Stimulated activated naive CD8-positive, alpha-beta T cell treated with anti-CD3 and anti-CD28 coated beads, Interleukin-15, Interleukin-2, amounts not matched to agents 100 ng/mL and 50 ng/mL, for 24 hours (primary cell): ENCODE data around the gene URI1.

Experiments used
- H3K27ac Mint-ChIP-seq: one replicate; pipeline ENCODE4 v1.8.0; 2021; ENCODE audit warnings: mild to moderate bottlenecking, mixed read lengths
- H3K27me3 Mint-ChIP-seq: one replicate; pipeline ENCODE4 v1.8.0; 2021; ENCODE audit warnings: mixed read lengths
- H3K36me3 Mint-ChIP-seq: one replicate; pipeline ENCODE4 v1.8.0; 2021; ENCODE audit warnings: low read depth, mixed read lengths
- H3K4me1 Mint-ChIP-seq: one replicate; pipeline ENCODE4 v1.8.0; 2021; ENCODE audit warnings: low read depth, mixed read lengths
- H3K4me3 Mint-ChIP-seq: one replicate; pipeline ENCODE4 v1.8.0; 2021; ENCODE audit warnings: mild to moderate bottlenecking, mixed read lengths
- H3K9me3 Mint-ChIP-seq: one replicate; pipeline ENCODE4 v1.8.0; 2021; ENCODE audit warnings: mixed read lengths

Gene URI1

GRCh38 chr19:30011051-30011578, 69.1 kb downstream of the URI1 start:
- Mint-ChIP-seq H3K36me3 (peaks cover 80% of the 10 kb centered on the region), H3K27ac (no peak overlapping the region), H3K4me1 (peaks cover 5% of the 10 kb centered on the region), H3K9me3 (no peaks in the 10 kb centered on the region), H3K27me3 (no peaks in the 10 kb centered on the region), H3K4me3 (no peak overlapping the region)

- Mint-ChIP-seq H3K27ac (no peak overlapping the region), H3K36me3 (peaks cover 63% of the 10 kb centered on the region), H3K9me3 (no peaks in the 10 kb centered on the region), H3K4me1 (no peaks in the 10 kb centered on the region), H3K4me3 (no peak overlapping the region), H3K27me3 (no peaks in the 10 kb centered on the region)
Measured at GRCh38 chr19:30014770-30015169, 72.7 kb downstream of the URI1 start.

- no peaks in the 10 kb centered on the region for H3K4me1 Mint-ChIP-seq
- H3K27ac Mint-ChIP-seq: no peak overlapping the region
- H3K27me3 Mint-ChIP-seq: no peaks in the 10 kb centered on the region
- no peak overlapping the region for H3K4me3 Mint-ChIP-seq
- peaks cover 56% of the 10 kb centered on the region for H3K36me3 Mint-ChIP-seq
- H3K9me3 Mint-ChIP-seq: no peaks in the 10 kb centered on the region
Measured at GRCh38 chr19:30017172-30017571, 75.1 kb downstream of the URI1 start.

GRCh38 chr19:30020189-30020588, 78.2 kb downstream of the URI1 start:
- no peaks in the 10 kb centered on the region for H3K4me1 Mint-ChIP-seq
- no peak overlapping the region for H3K27ac Mint-ChIP-seq
- H3K27me3 Mint-ChIP-seq: no peaks in the 10 kb centered on the region
- H3K9me3 Mint-ChIP-seq: no peaks in the 10 kb centered on the region
- peaks cover 48% of the 10 kb centered on the region for H3K36me3 Mint-ChIP-seq
- H3K4me3 Mint-ChIP-seq: no peak overlapping the region

GRCh38 chr19:30022659-30023058, 80.6 kb downstream of the URI1 start:
- Mint-ChIP-seq H3K27ac (no peak overlapping the region), H3K4me3 (no peak overlapping the region), H3K9me3 (no peaks in the 10 kb centered on the region), H3K27me3 (no peaks in the 10 kb centered on the region), H3K4me1 (no peaks in the 10 kb centered on the region), H3K36me3 (peaks cover 60% of the 10 kb centered on the region)

- Mint-ChIP-seq H3K27ac (no peak overlapping the region), H3K4me3 (no peak overlapping the region), H3K27me3 (no peaks in the 10 kb centered on the region), H3K4me1 (peaks cover 5% of the 10 kb centered on the region), H3K36me3 (peaks cover 60% of the 10 kb centered on the region), H3K9me3 (no peaks in the 10 kb centered on the region)
Measured at GRCh38 chr19:30023330-30023729, 81.3 kb downstream of the URI1 start.

GRCh38 chr19:30024091-30024490, 82.1 kb downstream of the URI1 start:
- no peaks in the 10 kb centered on the region for H3K27me3 Mint-ChIP-seq
- H3K4me1 Mint-ChIP-seq: peaks cover 10% of the 10 kb centered on the region
- peaks cover 63% of the 10 kb centered on the region for H3K36me3 Mint-ChIP-seq
- no peak overlapping the region for H3K4me3 Mint-ChIP-seq
- no peak overlapping the region for H3K27ac Mint-ChIP-seq
- no peaks in the 10 kb centered on the region for H3K9me3 Mint-ChIP-seq

GRCh38 chr19:30026933-30027332, 84.9 kb downstream of the URI1 start:
- Mint-ChIP-seq H3K9me3 (peaks cover 3% of the 10 kb centered on the region), H3K27me3 (no peaks in the 10 kb centered on the region), H3K36me3 (peaks cover 80% of the 10 kb centered on the region), H3K27ac (no peak overlapping the region), H3K4me3 (no peak overlapping the region), H3K4me1 (peaks cover 34% of the 10 kb centered on the region)

- Mint-ChIP-seq H3K9me3 (peaks cover 11% of the 10 kb centered on the region), H3K27ac (no peak overlapping the region), H3K4me1 (peaks cover 34% of the 10 kb centered on the region), H3K36me3 (peaks cover 80% of the 10 kb centered on the region), H3K4me3 (no peak overlapping the region), H3K27me3 (no peaks in the 10 kb centered on the region)
Measured at GRCh38 chr19:30028118-30028991, 86.3 kb downstream of the URI1 start.

- Mint-ChIP-seq H3K27me3 (no peaks in the 10 kb centered on the region), H3K4me1 (peaks cover 34% of the 10 kb centered on the region), H3K9me3 (peaks cover 13% of the 10 kb centered on the region), H3K27ac (peak overlapping the region; percentile 41), H3K4me3 (no peak overlapping the region), H3K36me3 (peaks cover 80% of the 10 kb centered on the region)
Measured at GRCh38 chr19:30028992-30029343, 86.9 kb downstream of the URI1 start.

- Mint-ChIP-seq H3K36me3 (peaks cover 90% of the 10 kb centered on the region), H3K27ac (peak overlapping the region; percentile 14)
Measured at GRCh38 chr19:30029721-30030510, 87.9 kb downstream of the URI1 start.

GRCh38 chr19:30034321-30034720, 92.3 kb downstream of the URI1 start:
- Mint-ChIP-seq H3K27ac (no peak overlapping the region), H3K27me3 (no peaks in the 10 kb centered on the region), H3K4me3 (no peak overlapping the region), H3K4me1 (peaks cover 22% of the 10 kb centered on the region), H3K36me3 (peaks cover 94% of the 10 kb centered on the region), H3K9me3 (peaks cover 45% of the 10 kb centered on the region)

More at GRCh38 chr19:30029721-30030510, 87.9 kb downstream of the URI1 start:
- H3K4me1 Mint-ChIP-seq: peaks cover 34% of the 10 kb centered on the region
- no peaks in the 10 kb centered on the region for H3K27me3 Mint-ChIP-seq
- peak overlapping the region; percentile 10 for H3K4me3 Mint-ChIP-seq
- H3K9me3 Mint-ChIP-seq: peaks cover 21% of the 10 kb centered on the region

GRCh38 chr19:30036154-30037129, 94.4 kb downstream of the URI1 start:
- H3K27me3 Mint-ChIP-seq: no peaks in the 10 kb centered on the region
- peaks cover 2% of the 10 kb centered on the region for H3K4me1 Mint-ChIP-seq
- H3K9me3 Mint-ChIP-seq: peaks cover 51% of the 10 kb centered on the region
- no peak overlapping the region for H3K27ac Mint-ChIP-seq
- peaks cover 89% of the 10 kb centered on the region for H3K36me3 Mint-ChIP-seq
- H3K4me3 Mint-ChIP-seq: no peak overlapping the region

GRCh38 chr19:30037835-30038234, 95.8 kb downstream of the URI1 start:
- Mint-ChIP-seq H3K4me1 (peaks cover 9% of the 10 kb centered on the region), H3K9me3 (peaks cover 46% of the 10 kb centered on the region), H3K27ac (no peak overlapping the region), H3K4me3 (no peak overlapping the region), H3K27me3 (no peaks in the 10 kb centered on the region), H3K36me3 (peaks cover 83% of the 10 kb centered on the region)
